K562 (cell line): ENCODE results near the gene ATOSA. TPM values are rescaled to one million over a fixed set of nuclear protein-coding genes. Genes with fewer than 3 reads are reported as not detected.

Experiments used
- ATAC-seq: fragments of 200-7000 bp; cut with Tn5 transposase; 3 replicates; pipeline ENCODE4 v1.9.1; 2020; ENCODE audit warnings: moderate library complexity
- BruUV-seq: library from RNA; stranded (reverse); fragments of 400-500 nt; replicated peaks from 2 replicates; lab custom pipeline; 2021; lab: Mats Ljungman, UMichigan
- CTCF ChIA-PET: fragments of 300-600 bp; formaldehyde crosslinking; extraction: SDS; loops from one replicate; lab custom pipeline; 2021; ENCODE audit warnings: low intra/inter-chr PET ratio; lab: Yijun Ruan, JAX
- POLR2A ChIA-PET: fragments of 300-600, 350-650 bp; sonication (Branson Sonifier 250); formaldehyde crosslinking; extraction: SDS; loops from one replicate; lab custom pipeline; 2021; ENCODE audit warnings: antibody characterized with exemption, inconsistent platforms; lab: Yijun Ruan, JAX
- DNase-seq, 4 experiments: peaks; one replicate each; pipeline versions ENCODE4 v3.0.0 to v3.0.0-alpha.2; 2011 to 2018; ENCODE audit warnings: low spot score in 3 of 4, mixed read lengths in 3 of 4; ENCODE audit errors: extremely low read depth in 1 of 4
- FAIRE-seq: peaks from 2 replicates; lab custom pipeline; 2011; peaks lifted over from hg19 to GRCh38; lab: Jason Lieb, UNC
- H2AFZ ChIP-seq: 2 replicates; pipeline ENCODE4 v1.6.0; 2011; ENCODE audit warnings: low read depth, low read length, control low read depth, inconsistent platforms
- H3K27ac ChIP-seq: fragments of 200-600 bp; 3 replicates; pipeline ENCODE4 v1.8.0; 2011; ENCODE audit warnings: low read depth, mild to moderate bottlenecking, control low read depth, inconsistent platforms, low read length, moderate library complexity, mixed read lengths; ENCODE audit errors: extremely low read depth
- H3K27me3 ChIP-seq, 2 experiments: fragments of 300-600 bp in 1 of 2; 2 replicates in 1 of 2; 3 replicates in 1 of 2; pipeline versions ENCODE4 v1.6.0 to v1.8.0; 2011; ENCODE audit warnings: inconsistent platforms in 2 of 2, low read length in 2 of 2, mild to moderate bottlenecking in 1 of 2, mixed read lengths in 1 of 2, moderate library complexity in 1 of 2; ENCODE audit not compliant: control insufficient read depth in 2 of 2, insufficient read depth in 2 of 2
- H3K36me3 ChIP-seq: fragments of 300-600 bp; 3 replicates; pipeline ENCODE4 v1.8.0; 2011; ENCODE audit warnings: mild to moderate bottlenecking, low read length, inconsistent platforms; ENCODE audit not compliant: control insufficient read depth, insufficient read depth
- H3K4me1 ChIP-seq, 2 experiments: fragments of 200-600 bp in 1 of 2; replicated peaks in 1 of 2; 2 replicates in 1 of 2; 3 replicates in 1 of 2; pipeline versions ENCODE4 v1.5.1 to v1.8.0; 2011; ENCODE audit warnings: inconsistent platforms in 2 of 2, low read length in 2 of 2, mild to moderate bottlenecking in 1 of 2, mixed read lengths in 1 of 2, moderate library complexity in 1 of 2; ENCODE audit not compliant: control insufficient read depth in 2 of 2, insufficient read depth in 2 of 2
- H3K4me2 ChIP-seq: 2 replicates; pipeline ENCODE4 v1.6.1; 2011; ENCODE audit warnings: low read length, control low read depth, inconsistent platforms, mixed read lengths; ENCODE audit not compliant: insufficient read depth
- H3K4me3 ChIP-seq: fragments of 200-600 bp; sonication (generic), shearing (Covaris generic); 2 replicates; pipeline ENCODE4 v1.5.1; 2016; ENCODE audit warnings: control low read depth, inconsistent platforms
- H3K79me2 ChIP-seq: fragments of 200-600 bp; 3 replicates; pipeline ENCODE4 v1.8.0; 2011; ENCODE audit warnings: low read length, inconsistent platforms; ENCODE audit not compliant: control insufficient read depth, insufficient read depth
- H3K9ac ChIP-seq, 2 experiments: 2 replicates each; pipeline versions ENCODE4 v1.6.0 to v1.6.1; 2011; ENCODE audit warnings: low read depth in 2 of 2, low read length in 2 of 2, control low read depth in 1 of 2, inconsistent platforms in 1 of 2, mild to moderate bottlenecking in 1 of 2, mixed read lengths in 1 of 2; ENCODE audit not compliant: insufficient read depth in 1 of 2
- H3K9me1 ChIP-seq: one replicate; pipeline ENCODE4 v1.6.0; 2011; ENCODE audit warnings: inconsistent platforms, mild to moderate bottlenecking, low read length, moderate library complexity; ENCODE audit not compliant: control insufficient read depth, insufficient read depth
- H3K9me3 ChIP-seq: replicated peaks from 2 replicates; pipeline ENCODE4 v1.5.1; 2011; ENCODE audit warnings: low read depth, low read length, inconsistent platforms; ENCODE audit not compliant: control insufficient read depth, insufficient read depth
- H4K20me1 ChIP-seq: replicated peaks from 2 replicates; pipeline ENCODE4 v1.6.1; 2011; ENCODE audit warnings: low read length, inconsistent platforms, mixed read lengths; ENCODE audit not compliant: control insufficient read depth, insufficient read depth
- FOS ChIP-seq: IDR thresholded peaks from 3 replicates; pipeline ENCODE4 v1.6.1; 2011; ENCODE audit not compliant: insufficient read length; ENCODE audit errors: extremely low read depth
- GABPA ChIP-seq: fragments of 200-800 bp; sonication (Bioruptor generic); conservative IDR thresholded peaks from 2 replicates; pipeline ENCODE4 v1.6.1; 2016; ENCODE audit warnings: low read depth, missing genetic modification characterization, missing compliant biosample characterization
- KDM4B ChIP-seq, 2 experiments: fragments of 450-650 bp in 1 of 2; sonication (generic) in 1 of 2; IDR thresholded peaks; 2 replicates each; pipeline ENCODE4 v1.6.1; 2016 to 2017; ENCODE audit warnings: borderline replicate concordance in 2 of 2, antibody characterized with exemption in 1 of 2, low read depth in 1 of 2, mild to moderate bottlenecking in 1 of 2
- KLF10 ChIP-seq: fragments of 250-450 bp; sonication (Bioruptor Pico); IDR thresholded peaks from 2 replicates; pipeline ENCODE4 v1.6.1; 2021; ENCODE audit warnings: matching md5 sums
- PKNOX1 ChIP-seq: fragments of 450-650 bp; IDR thresholded peaks from 2 replicates; pipeline ENCODE4 v1.6.1; 2016
- RBM17 ChIP-seq: fragments of 200-400 bp; formaldehyde crosslinking; IDR thresholded peaks from 2 replicates; pipeline ENCODE4 v1.6.1; 2017; ENCODE audit warnings: low read depth, mild to moderate bottlenecking, low read length, borderline replicate concordance
- TCFL5 ChIP-seq: fragments of 250-450 bp; sonication (Bioruptor Pico); conservative IDR thresholded peaks from 2 replicates; pipeline ENCODE4 v1.6.1; 2021; ENCODE audit warnings: mild to moderate bottlenecking, moderate library complexity, matching md5 sums
- WHSC1 ChIP-seq: IDR thresholded peaks from one replicate; pipeline ENCODE4 v1.6.1; 2012; ENCODE audit warnings: low read length, control low read depth, inconsistent platforms
- ZC3H11A ChIP-seq: IDR thresholded peaks from 2 replicates; pipeline ENCODE4 v1.6.1; 2012; ENCODE audit warnings: low read depth, low read length, improper control_type of control experiment
- ZNF175 ChIP-seq: fragments of 200-800 bp; sonication (Bioruptor generic); IDR thresholded peaks from 2 replicates; pipeline ENCODE4 v1.6.1; 2016; ENCODE audit warnings: low read depth, mild to moderate bottlenecking, missing genetic modification characterization, missing compliant biosample characterization
- WGBS: fragments of 100-300 bp; shearing (Covaris generic); methylation state at CpG from one replicate; pipeline ENCODE4 v1.1.6; 2016; ENCODE audit warnings: low coverage, mixed read lengths; ENCODE audit not compliant: insufficient coverage; ENCODE audit errors: missing lambda C conversion rate; 5-methylcytosine and 5-hydroxymethylcytosine counted together
- in situ Hi-C: fragments of 300-500 bp; cut with MboI; formaldehyde crosslinking; loops from 4 replicates; pipeline ENCODE4 v1.15.0; 2018; ENCODE audit warnings: inconsistent platforms, mixed read lengths
- intact Hi-C: fragments of 100-400 bp; cut with micrococcal nuclease; formaldehyde crosslinking; loops from 2 replicates; pipeline ENCODE4 v1.14.2; 2022
- polyA plus RNA-seq, 8 experiments: library from polyadenylated mRNA; depleted of rRNA in 4 of 8; stranded (reverse) in 5 of 8; unstranded in 3 of 8; fragments of >200 nt; fragmentation: Nextera tagmentation in 2 of 8; fragmentation: Illumina TruSeq in 1 of 8; extraction: Ambion mirVana in 2 of 8; extraction: Trizol in 1 of 8; gene quantifications; 2 replicates each; pipeline versions ENCODE4 v1.2.1 to v1.2.3, GENCODE V29; 2011 to 2014; ENCODE audit warnings: inconsistent platforms in 1 of 8, missing spikeins in 1 of 8
- total RNA-seq, 7 experiments: library from RNA; depleted of rRNA in 6 of 7; stranded (reverse); fragments of >200 nt in 6 of 7; fragmentation: Illumina TruSeq in 2 of 7; extraction: Trizol in 2 of 7; gene quantifications; 2 replicates each; pipeline versions ENCODE4 v1.2.1 to v1.2.3, GENCODE V29; 2011 to 2021; ENCODE audit warnings: low replicate concordance in 1 of 7

The ATOSA gene
- total and polyA plus RNA-seq, 9 of the 15 experiments (the other 6 are each of a cell fraction or from before 2014, with no cell fraction given): 2.0 to 6.1 (median 3.9) TPM

- BruUV-seq: no TSS peak
- H2AFZ ChIP-seq: no peak overlapping the region
- H3K4me2 ChIP-seq: no peak overlapping the region
- in situ Hi-C loops (no loop called here), intact Hi-C loops (no loop called here)
- H3K9me1 ChIP-seq: no peaks in the 10 kb centered on the region
- H3K79me2 ChIP-seq: no peaks in the 10 kb centered on the region
- 100% methylated on average over 3 of the region's 3 CpGs for WGBS
- no peaks in the 10 kb centered on the region for H3K27me3 ChIP-seq
- H3K36me3 ChIP-seq: no peaks in the 10 kb centered on the region
- no peaks in the 10 kb centered on the region for H4K20me1 ChIP-seq
- no peaks in the 10 kb centered on the region for H3K9me3 ChIP-seq
- H3K27ac ChIP-seq: no peak overlapping the region
- no peak for DNase-seq
- POLR2A ChIA-PET: no interaction called here
- no peak overlapping the region for H3K9ac ChIP-seq
- FAIRE-seq: no peak
- H3K4me3 ChIP-seq: no peak overlapping the region
- CTCF ChIA-PET: no interaction called here
- H3K4me1 ChIP-seq: no peaks in the 10 kb centered on the region
- ATAC-seq: no peak
- TF ChIP-seq ZC3H11A (no peak), FOS (no peak), TCFL5 (CRISPR knock-in tag) (no peak), KDM4B (IDR thresholded peaks at IDR 0.05; ENCODE audit: borderline replicate concordance in 2 of 2, low read depth in 1 of 2) (no peak), RBM17 (no peak), KLF10 (CRISPR knock-in tag) (no peak), PKNOX1 (no peak), ZNF175 (no peak), GABPA (no peak), WHSC1 (no peak)
Observed at GRCh38 chr15:52660192-52660591, 19.0 kb downstream of the ATOSA start.
